ENCODE measurements around the gene NTM.

Gene NTM

DNA sequence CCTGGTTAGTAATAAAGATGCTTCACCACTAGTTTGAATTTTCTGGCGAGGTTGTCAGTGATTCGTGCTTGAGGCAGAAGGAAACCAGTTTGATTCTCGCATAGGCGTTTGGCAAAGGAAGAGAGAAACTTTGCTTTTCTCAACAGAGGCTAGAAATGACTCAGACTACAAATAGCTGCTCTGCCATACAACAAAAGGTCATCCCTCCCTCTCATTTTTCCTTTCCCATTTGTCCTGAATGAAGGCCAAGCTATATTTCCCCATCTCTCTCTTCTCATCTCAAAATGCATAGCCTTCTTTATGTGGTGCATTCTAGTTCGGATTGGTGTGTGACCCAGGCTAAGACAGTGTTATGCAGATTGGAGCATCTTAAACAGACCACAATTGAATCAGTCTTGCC is 741.4 kb downstream of the NTM start:
- DNase-seq = no peak

DNA sequence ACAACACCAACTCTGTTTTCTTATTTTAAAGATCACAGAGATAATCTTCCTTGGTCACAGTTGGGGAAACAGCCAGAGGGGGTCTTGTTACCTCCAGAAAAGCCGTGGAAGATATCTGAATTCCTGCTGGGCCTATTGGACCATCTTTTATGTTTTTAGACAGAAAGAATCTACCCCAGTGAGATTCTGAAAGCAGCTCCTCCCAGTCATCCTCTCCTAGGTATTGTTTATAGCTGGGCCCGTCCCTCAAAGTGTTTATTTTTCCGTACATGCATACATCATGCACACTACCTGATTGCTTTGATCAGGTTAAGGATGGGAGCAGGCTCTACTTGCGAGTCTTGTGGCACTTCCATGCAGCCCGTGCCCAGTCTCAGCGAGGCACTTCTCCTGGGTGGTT is 742.4 kb downstream of the NTM start:
- no peak for DNase-seq

DNA sequence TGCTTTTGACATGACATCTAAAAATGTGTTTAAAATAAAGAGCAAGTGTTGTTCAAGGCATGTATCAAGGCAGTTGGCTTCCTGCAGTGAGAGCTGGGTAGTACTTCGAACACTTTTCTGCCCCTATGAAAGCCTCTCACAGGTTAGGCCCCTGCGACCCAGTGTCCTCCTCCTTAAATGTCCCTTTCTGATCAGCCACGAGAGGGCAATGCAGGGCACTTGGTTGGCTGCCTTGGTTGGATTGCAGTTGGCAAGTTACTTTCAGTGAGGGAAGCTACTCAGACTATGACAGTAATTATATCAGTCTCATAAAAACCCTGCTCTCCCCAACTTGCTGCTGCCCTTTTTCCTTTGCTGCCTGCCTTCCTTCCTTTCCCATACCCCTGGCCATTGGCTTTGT is 743.8 kb downstream of the NTM start:
- no peak for DNase-seq

DNA sequence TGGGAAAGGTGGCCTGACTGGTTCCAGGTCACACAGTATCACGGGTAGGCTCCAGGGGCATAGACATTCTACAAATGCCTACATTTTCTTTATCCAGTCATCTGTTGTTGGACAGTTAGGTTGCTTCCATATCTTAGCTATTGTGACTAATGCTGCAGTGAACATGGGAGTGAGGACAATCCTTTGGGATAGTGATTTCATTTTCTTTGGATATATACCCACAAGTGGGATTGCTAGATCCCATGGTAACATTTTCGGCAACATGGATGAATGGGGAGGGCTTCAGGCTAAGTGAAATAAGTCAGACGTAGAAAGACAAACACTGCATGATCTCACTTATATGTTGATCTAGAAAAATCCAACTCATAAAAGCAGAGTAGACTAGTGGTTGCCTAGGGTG is 744.3 kb downstream of the NTM start:
- DNase-seq = no peak

DNA sequence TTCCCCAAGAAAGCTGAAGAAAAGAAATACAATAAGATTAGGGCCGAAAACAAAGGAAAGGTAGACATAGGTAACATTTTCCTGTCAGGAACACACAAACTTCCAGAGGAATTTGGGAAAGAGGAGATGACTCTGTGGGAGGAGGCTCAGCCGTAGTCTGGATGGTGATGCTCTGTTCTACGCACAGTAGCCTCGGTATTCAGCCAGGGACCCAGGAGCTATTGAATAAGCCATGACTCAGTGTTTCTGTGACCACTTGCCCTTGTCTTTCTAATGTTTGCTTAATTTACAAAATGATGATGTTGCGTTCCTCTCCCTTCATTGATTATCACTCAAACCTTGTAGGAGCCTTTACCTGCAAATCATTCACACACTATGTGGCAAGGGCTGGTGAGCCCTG is 745.0 kb downstream of the NTM start:
- DNase-seq = no peak

DNA sequence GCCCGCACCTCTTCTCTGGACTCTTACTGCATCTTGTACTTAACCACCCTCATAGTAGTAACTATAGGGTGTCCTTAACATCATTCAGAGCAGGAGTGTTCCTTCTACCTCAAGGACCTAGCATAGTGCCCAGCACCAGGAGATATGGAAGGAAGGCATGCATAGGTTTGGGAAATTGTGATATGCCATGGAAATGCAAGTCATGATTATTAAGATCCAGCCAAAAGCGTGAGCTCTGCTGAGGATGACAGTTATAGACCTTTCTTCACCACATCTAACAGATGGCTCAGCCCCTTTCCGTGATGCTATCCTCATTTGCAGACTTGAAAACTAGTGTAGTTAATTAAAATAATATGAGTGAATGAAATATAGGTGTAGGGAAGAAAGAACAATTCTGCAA is 746.1 kb downstream of the NTM start:
- no peak for DNase-seq

DNA sequence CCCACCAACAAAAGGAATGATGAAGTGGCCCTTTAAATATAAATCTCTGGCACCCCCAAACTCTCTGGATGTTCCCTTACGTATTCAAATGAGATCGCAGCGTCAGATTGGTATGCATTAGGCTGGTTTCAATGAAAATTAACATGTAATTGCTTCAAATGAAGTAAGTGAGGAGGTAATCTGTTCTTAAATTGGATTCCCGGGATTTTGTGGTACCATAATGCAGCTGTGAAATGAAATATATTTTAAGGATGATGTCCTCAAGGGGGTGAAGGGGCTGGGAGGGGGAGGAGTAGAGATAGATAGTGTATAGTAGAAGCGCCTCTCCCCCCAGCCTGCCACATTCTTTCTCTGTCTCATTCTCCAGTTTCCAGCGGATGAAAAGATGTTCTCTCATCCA is 748.2 kb downstream of the NTM start:
- DNase-seq = no peak

DNA sequence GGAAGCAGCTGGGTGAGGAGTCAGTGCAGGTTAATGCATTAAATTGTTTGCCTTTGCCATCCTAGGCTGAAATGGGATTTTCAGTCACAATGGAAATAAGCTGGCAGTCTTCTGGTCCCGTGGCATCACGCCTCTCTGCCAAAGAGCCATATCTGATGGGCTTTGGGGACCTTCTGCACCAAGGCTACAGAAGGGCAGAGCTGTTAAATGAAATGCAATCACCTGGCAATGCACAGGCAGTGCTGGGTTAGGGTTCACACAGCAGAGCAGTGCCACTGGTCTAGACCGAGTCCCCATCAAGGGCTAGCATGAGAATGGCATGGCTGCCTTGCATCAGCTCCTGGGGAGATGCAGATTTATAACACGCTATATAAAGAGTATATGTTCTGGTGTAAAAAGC is 749.2 kb downstream of the NTM start:
- no peak for DNase-seq

DNA sequence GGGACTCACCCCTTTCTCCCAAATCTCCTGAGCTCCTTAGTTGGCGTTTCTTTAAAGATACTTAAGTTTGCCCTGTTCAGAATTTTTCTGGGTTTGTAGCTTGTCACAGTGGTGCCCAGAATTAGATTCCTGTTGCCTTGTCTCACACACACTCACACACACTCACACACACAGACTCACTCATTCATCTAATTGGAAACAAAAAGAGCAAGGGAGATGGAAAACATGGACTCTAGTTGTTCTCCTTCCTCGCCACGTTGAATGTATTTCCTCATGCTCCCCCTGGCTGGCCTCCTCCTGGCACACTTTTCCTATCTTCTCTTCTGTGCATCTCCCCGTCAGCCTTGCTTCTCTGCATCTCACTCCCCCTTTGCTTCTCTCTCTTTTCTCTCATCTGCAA is 752.3 kb downstream of the NTM start:
- DNase-seq = no peak

DNA sequence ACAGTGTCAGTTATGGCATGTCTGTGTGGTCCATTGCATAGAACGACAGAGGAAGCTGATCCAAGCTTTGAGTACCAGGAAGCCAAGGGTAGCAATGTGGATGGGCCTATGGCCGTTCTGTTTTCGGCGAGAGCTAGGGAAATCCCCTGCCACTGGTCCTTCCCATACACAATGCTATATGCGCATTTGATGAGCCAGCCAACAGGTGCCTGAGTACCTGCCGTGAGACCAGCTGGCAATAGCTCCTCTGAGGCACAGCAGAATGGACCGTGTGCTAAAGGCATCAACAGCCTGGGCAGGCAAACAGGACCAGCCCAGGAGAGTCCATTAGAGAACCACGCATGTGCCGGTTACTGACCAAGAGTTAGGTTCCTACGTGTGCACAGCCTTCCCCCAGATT is 753.0 kb downstream of the NTM start:
- no peak for DNase-seq

DNA sequence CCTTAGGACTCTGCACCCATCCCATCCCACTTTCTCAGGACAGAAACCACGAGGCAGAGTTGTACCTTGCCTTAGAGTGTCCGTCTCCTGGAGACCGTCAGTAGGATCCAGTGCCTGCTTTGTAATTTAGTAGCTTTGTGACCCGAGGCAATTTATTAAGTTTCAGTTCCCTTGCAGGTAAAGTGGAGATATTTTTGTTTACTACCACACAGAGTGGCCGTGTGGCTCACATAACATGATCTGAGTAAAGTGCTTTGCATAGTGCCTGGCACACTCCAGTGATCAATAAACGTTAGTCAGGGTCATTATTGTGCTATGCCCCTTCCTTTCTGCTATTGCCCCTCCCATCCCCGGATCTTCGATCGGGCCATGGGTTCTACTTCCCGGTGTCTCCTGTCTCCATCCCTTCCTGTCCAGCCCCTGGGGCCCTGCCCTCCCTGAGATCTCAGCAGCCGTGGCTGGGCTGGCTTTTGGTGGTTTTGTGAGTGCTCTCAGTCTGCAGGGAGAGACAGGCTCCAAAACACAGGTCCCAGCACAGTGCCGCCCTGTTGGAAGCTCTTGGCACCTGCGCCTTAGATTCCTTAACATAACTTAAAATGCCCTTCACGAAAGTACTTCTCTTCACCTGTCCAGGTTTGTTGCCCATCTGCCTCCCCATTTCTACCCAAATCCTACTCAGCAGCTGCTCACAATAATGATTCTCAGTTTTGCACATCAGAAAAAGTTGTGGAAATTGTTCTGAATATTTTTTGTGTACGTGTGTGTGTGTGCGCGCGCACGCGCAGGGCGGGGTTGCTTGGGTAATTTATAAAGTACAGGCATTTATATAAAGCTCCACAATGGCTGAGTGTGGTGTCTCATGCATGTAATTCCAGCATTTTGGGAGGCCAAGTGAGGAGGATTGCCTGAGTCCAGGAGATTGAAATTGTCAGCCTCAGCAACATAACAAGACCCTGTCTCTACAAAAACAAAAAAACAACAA is 753.7 kb downstream of the NTM start:
- no peak for DNase-seq

DNA sequence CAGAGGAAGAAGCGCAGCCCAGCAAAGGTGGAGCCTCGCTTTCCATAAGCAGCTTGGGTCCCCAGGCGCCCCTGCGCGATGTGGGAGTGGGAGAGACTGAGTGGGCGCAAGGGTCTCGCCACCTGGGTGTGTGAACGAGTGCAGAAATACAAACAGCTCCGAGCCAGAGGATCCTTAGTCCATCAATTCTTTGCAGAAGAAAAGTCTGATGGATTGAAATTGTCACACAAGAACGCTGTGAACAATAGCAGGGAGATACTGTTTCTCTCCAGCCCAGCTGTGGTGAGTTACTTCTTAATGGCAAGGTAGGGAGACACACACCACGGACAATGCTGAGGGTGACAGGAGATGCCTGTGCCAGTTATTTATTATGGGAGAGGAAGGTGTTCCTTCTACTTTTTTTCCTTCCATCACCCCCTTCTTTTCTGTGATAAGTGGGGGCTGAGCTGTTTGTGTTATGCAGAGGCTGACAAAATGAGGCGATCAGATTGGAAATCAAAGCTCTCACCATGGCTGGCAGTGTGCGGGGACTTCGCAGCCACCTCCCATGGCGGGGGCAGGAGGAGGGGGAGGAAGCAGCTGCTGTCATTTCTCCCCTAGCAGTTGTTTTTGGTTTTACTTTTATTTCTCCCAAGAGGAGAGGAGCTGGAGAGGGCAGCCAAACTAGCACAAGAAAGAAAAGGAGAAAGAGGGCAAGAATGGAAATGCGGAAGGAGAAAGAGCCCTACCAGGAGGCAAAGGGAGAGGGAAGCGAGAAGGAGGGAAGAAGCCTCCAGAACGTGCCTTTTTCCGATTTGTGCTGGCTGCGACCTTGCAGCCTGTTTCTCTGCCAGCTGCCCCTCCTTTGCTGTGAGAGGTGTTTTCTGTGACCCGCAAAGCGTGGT is 755.8 kb downstream of the NTM start:
- no peak for DNase-seq

DNA sequence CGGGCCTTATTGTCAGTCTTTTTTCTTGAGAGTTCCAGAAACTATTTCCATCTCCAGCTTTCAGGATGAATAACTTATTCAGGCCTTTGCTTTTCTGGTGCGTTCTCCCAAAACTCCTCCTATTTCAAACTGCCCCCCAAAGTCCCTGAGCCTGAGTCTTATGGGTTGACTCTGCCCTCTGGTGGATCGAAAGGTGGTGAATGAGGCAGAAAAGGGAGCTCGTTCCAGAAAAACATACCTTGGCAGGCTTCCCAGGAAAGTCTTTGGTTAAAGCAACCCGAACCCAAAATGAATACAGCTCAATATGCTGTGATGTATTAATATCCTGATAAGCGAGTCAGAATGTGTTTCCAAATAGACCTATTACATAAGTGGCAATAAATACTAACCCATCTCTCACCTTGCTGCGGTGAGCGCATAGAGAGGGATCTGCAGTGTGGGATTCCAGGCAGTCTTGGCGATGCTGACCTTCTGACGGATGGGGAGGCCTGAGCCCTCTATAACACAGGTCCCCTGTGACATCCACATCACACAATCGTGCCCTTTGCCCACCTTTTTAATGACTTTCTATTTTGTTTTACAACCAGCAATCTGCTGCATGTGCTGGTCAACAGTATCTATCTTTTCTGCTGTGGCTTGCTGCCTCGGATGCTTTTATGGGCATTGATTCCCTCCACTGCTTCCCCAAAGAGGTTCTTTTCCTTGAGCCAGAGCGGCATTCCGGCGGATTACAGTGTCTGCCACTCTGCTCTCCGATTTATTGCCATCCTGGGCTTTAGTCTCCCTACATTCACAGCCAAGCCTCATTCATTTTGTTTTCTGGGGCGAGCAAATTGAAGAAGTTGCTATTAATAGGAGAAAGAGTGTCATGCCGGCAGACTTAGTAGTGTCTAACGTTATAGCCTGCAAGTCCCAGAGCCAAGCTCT is 756.8 kb downstream of the NTM start:
- no peak for DNase-seq

DNA sequence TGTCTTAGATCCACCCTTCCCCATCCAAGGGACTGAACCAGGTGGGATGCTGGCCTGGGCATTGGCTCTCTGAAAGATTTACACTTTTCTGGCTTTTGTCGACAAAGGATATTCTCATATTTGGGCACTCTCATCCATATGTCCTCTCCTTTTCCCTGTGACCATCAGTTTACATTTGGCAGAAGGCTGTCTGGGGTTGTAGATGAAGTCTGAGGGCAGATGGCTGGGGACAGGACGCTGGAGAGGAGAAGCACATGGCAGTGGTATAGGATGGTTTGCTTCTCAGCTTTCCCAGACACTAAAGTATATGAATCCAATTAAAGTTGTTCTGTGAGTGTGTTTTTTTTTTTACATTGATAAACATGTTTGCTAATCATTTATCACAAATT is 757.5 kb downstream of the NTM start:
- no peak for DNase-seq

DNA sequence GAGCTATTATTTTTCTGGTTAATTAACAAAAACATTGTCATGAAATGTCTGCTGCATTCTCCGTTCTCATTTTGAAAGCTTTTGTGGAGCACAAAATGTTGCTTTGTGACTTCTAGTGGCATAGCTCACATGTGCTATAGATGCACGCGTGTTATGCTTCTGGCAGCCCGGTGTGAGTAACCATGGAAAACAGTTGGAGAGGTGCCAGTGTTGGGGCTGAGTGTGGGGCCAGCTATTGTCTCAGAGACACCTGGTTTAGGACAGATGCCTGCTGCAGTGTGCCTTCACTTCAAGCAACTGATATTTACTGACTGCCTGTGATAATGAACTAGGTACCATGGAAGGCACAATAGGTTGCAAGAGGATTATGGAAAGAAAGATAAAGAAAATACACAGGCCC is 760.6 kb downstream of the NTM start:
- no peak for DNase-seq

DNA sequence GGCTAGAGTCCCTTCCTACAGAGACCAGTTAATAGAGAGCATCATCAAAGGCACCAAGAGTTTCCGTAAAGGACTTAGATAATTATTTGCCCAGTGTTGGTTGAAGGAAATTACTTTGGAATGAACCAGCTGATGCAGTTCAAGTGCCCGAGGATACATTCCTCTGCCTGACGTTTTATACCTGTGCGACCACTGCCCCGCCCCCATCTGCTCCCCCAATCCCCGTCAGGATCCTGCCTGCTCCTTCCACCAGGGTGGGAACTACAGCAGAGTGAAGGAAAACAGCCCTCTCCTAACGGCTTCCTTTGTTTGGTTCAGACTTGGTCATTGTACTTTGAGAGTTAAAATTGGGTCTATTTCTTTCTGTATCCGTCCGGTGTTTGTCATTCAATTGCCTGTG is 761.5 kb downstream of the NTM start:
- no peak for DNase-seq

DNA sequence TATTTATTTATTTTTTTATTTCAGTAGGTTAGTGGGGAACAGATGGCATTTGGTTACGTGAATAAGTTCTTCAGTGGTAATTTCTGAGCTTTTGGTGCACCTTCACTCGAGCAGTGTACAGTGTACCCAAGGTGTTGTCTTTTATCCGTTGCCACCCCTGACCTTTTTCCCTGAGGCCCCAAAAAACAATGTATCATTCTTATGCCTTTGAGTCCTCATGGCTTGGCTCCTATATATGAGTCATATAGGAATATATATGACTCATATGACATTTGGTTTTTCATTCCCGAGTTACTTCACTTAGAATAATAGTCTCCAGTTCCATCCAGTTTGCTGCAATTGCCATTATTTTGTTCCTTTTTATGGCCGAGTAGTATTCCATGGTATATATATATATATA is 763.9 kb downstream of the NTM start:
- no peak for DNase-seq

DNA sequence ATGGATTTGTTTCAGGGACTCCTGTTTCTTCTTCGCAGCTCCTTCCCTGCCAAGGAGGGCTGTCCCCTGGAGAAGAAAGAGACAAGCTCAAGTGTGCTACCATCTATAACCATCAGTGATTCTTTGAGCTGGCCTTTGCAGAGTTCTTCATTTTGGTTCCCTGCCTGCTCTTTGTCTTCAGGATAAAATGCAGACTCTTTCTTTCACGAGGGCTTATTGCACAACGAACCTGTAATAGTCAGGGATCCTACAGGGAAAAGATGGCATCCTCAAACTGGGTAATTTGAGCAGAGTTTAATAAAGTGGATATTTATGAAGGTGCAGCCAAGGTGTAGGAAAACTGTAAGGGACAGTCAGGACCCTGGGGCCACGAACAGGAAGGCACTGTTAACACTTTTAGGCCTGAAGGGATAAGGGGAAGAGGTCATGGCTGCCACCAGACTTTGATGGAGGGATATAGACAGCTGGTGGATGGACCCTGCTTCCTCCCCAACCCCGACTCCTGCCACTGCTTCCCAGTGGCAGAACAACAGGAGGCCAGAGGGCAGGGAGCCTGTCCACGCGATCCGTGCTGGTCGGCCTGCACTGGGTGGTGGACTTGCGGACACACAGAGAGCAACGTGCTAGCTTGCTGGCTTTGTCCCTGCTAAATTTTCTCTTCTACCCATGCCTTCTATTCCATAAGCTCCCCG is 767.0 kb downstream of the NTM start:
- DNase-seq = no peak

DNA sequence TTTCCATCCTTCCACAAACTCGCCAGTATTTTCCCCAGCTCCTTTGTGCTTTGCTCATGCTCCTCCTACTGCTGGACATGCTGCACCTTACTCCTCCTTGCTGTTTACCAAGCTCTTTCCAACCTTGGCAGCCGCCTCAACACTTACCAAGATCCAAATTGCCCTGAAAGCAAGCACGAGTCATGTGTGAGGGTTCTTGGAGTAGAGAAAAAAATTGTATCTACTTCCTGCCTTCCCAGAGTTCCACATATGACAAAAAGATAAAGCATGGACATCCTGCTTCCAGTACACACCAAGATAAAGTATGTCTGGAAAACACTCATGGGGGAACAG is 767.5 kb downstream of the NTM start:
- no peak for DNase-seq

DNA sequence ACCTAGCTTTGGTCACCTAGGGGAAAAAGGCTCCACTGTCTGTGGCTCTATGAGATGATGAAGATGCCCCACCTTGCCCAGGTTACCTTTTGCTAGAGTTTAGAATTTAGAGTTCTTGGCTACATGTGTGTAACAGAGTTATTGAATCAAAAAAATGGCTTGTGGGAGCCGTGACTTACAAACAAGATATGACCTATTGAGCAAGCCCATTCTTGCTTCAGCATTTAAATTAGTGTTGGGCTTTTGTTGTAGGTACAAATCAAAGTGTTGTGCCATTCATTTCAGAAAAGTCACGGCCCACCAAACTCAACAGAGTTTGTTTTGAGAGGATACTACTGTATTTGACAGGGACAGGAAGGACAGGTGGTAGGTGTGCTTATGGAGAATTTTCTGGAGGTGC is 768.8 kb downstream of the NTM start:
- DNase-seq = no peak

DNA sequence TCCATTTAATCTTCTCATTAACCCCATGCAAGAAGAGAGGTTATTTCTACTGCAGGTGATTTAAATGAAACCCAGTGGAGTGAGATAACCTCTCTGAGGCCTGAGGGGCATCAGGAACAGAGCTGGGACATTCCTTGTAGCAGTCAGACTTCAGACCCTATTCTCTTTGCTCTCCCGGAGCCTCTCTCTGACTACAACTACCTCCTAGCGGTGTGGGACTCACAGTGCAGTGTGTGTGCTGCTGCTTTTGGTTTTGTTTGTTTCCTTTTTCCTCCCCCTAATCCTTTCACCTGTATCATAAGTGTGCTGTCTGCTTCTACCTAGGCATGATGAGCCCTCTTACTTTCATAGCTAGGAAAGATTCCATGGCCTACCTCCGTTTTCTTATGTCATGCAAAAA is 769.6 kb downstream of the NTM start:
- no peak for DNase-seq

DNA sequence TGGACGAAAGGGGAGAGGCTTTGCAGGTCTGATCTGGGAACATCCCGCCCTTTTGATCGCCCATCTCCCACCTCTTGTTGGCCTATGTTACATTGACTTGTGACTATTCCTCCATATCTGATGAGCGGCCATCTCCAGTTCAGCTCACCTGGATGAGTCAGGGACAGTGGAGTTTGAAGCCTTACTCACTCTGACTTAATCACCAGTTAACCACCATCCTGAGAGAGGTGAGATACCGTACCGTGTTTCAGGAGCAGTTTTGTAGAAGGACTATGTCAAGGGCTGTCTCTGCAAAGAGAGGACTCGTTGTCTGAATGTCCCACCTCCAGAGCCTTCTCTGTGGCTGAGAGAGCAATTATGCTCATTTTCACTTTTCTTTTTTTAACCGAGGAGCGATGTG is 771.7 kb downstream of the NTM start:
- no peak for DNase-seq

DNA sequence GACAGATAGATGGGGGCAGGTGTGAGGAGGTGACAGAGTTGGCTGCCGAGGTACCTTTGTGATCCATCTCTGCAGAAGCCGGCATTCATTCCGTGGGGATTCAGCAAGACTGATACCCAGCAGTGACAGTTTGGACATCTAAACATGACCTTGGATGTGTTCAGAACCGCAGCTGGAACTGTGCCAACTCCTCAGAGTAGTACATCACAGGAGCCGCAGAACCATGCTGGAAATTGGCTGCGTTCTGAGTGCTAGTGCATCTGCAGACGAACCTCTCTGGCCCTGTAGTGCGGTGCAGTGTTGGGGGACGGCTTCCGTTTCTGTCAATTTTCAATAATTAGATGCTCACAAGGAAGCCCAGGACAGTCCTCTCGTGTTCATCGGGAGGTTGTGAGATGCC is 772.1 kb downstream of the NTM start:
- DNase-seq = no peak

Data from activated effector memory CD4-positive, alpha-beta T cell treated with anti-CD3 and anti-CD28 coated beads, Interleukin-2, amount 50 U/mL, for 16 hours (primary cell).